Astrocyte of the cerebellum (primary cell): Measurements from ENCODE around the gene MXD4.
"Not testable (repeated sequence)": the region's sequence is repeated elsewhere in the genome, so short reads cannot be mapped to it uniquely, and the experiment has no call there.

Source experiments
- DNase-seq: peaks from one replicate; pipeline ENCODE4 v3.0.0-alpha.2; 2011; ENCODE audit warnings: low read depth
- H3K4me3 ChIP-seq: 2 replicates; pipeline ENCODE4 v1.5.1; 2011; ENCODE audit warnings: mild to moderate bottlenecking, low read depth, low read length, moderate library complexity
- CTCF ChIP-seq: IDR thresholded peaks from 2 replicates; pipeline ENCODE4 v1.5.1; 2012; ENCODE audit warnings: low read length, low read depth, moderate library complexity, mild to moderate bottlenecking; ENCODE audit errors: missing control alignments
- in situ Hi-C: cut with HindIII; loops from 2 replicates; pipeline ENCODE4 v1.10.0; 2017; ENCODE audit warnings: low sequenced_read_pairs

The MXD4 gene

GRCh38 chr4:2241003-2241402 is 20.9 kb downstream of the MXD4 start:
- in situ Hi-C loops: loop anchor here (10.0 kb wide), 2 partner anchors 84 to 394 kb away; no protein-coding TSS in a partner anchor
- DNase-seq: no peak
- TF ChIP-seq CTCF: no peak
- H3K4me3 ChIP-seq: peak overlapping the region; percentile 84

GRCh38 chr4:2236944-2237666 is 24.8 kb downstream of the MXD4 start:
- no peak for TF ChIP-seq CTCF
- no peak overlapping the region for H3K4me3 ChIP-seq
- in situ Hi-C loops: no loop called here
- no peak for DNase-seq

- no peak for TF ChIP-seq CTCF
- in situ Hi-C loops: no loop called here
Measured at GRCh38 chr4:2231082-2231481, 30.8 kb downstream of the MXD4 start.

GRCh38 chr4:2226261-2226660 is 35.6 kb downstream of the MXD4 start:
- no peak overlapping the region for H3K4me3 ChIP-seq
- in situ Hi-C loops: no loop called here
- DNase-seq: no peak
- TF ChIP-seq CTCF: no peak

More at GRCh38 chr4:2231082-2231481, 30.8 kb downstream of the MXD4 start:
- DNase-seq: no peak
- no peak overlapping the region for H3K4me3 ChIP-seq

GRCh38 chr4:2222838-2223237 is 39.1 kb downstream of the MXD4 start:
- no peak overlapping the region for H3K4me3 ChIP-seq
- DNase-seq: no peak
- TF ChIP-seq CTCF: no peak
- in situ Hi-C loops: no loop called here

- H3K4me3 ChIP-seq, in situ Hi-C loops, DNase-seq: not testable (repeated sequence)
Measured at GRCh38 chr4:2221378-2221777, 40.5 kb downstream of the MXD4 start.

GRCh38 chr4:2220016-2220630 is 41.8 kb downstream of the MXD4 start:
- H3K4me3 ChIP-seq: no peak overlapping the region
- peak; percentile 53 for DNase-seq
- peak; percentile 94 for TF ChIP-seq CTCF
- in situ Hi-C loops: no loop called here
